Activated CD8-positive, alpha-beta memory T cell treated with anti-CD3 and anti-CD28 coated beads for 48 hours (primary cell): Measurements from ENCODE around the gene F3.

ENCODE experiments used
- DNase-seq, 3 experiments: peaks; one replicate each; pipeline ENCODE4 v3.0.0-alpha.2; 2020; ENCODE audit warnings: low read depth in 2 of 3, low spot score in 2 of 3

The F3 gene

GRCh38 chr1:94528826-94529225 lies 12.7 kb downstream of the F3 start:
- DNase-seq: no peak

GRCh38 chr1:94528299-94528698 lies 13.3 kb downstream of the F3 start:
- no peak for DNase-seq

GRCh38 chr1:94527447-94528031 lies 14.0 kb downstream of the F3 start:
- DNase-seq: no peak

GRCh38 chr1:94526152-94526980 lies 15.2 kb downstream of the F3 start:
- no peak for DNase-seq

- no peak for DNase-seq
Measured at GRCh38 chr1:94524531-94524930, 17.0 kb downstream of the F3 start.

GRCh38 chr1:94522304-94522703 lies 19.3 kb downstream of the F3 start:
- DNase-seq: no peak

- DNase-seq: no peak
Measured at GRCh38 chr1:94519351-94519750, 22.2 kb downstream of the F3 start.

GRCh38 chr1:94515296-94515947 lies 26.1 kb downstream of the F3 start:
- no peak for DNase-seq

- DNase-seq: no peak
Measured at GRCh38 chr1:94514095-94514727, 27.3 kb downstream of the F3 start.

- DNase-seq: no peak
Measured at GRCh38 chr1:94512816-94513215, 28.7 kb downstream of the F3 start.

- no peak for DNase-seq
Measured at GRCh38 chr1:94504601-94505000, 37.0 kb downstream of the F3 start.

- no peak for DNase-seq
Measured at GRCh38 chr1:94503153-94503552, 38.4 kb downstream of the F3 start.

GRCh38 chr1:94501935-94502334 lies 39.6 kb downstream of the F3 start:
- no peak for DNase-seq

GRCh38 chr1:94501426-94501825 lies 40.1 kb downstream of the F3 start:
- no peak for DNase-seq

- no peak for DNase-seq
Measured at GRCh38 chr1:94496076-94496755, 45.3 kb downstream of the F3 start.

GRCh38 chr1:94490556-94490955 lies 51.0 kb downstream of the F3 start:
- DNase-seq: no peak

- DNase-seq: no peak
Measured at GRCh38 chr1:94486990-94487389, 54.6 kb downstream of the F3 start.

GRCh38 chr1:94481473-94481933 lies 60.1 kb downstream of the F3 start:
- peak in 2 of 3 experiments; percentile 1 to 6 for DNase-seq

GRCh38 chr1:94479682-94480081 lies 61.9 kb downstream of the F3 start:
- no peak for DNase-seq
